Osteocyte (in vitro differentiated cells): ENCODE measurements around the gene AOPEP. TPM values are rescaled to one million over a fixed set of nuclear protein-coding genes. Genes with fewer than 3 reads are reported as not detected.

ENCODE experiments used
- DNase-seq: peaks from one replicate; pipeline ENCODE4 v3.0.0; 2021; ENCODE audit warnings: mixed read lengths; ENCODE audit not compliant: unreplicated experiment; ENCODE audit errors: extremely low spot score
- H3K27ac Mint-ChIP-seq: one replicate; pipeline ENCODE4 v1.8.0; 2021; ENCODE audit warnings: mild to moderate bottlenecking, mixed read lengths; ENCODE audit not compliant: unreplicated experiment
- H3K27me3 Mint-ChIP-seq: one replicate; pipeline ENCODE4 v1.8.0; 2021; ENCODE audit warnings: mixed read lengths; ENCODE audit not compliant: unreplicated experiment
- H3K36me3 Mint-ChIP-seq: one replicate; pipeline ENCODE4 v1.8.0; 2021; ENCODE audit warnings: mixed read lengths; ENCODE audit not compliant: unreplicated experiment
- H3K4me1 Mint-ChIP-seq: one replicate; pipeline ENCODE4 v1.8.0; 2021; ENCODE audit warnings: mixed read lengths; ENCODE audit not compliant: unreplicated experiment
- H3K4me3 Mint-ChIP-seq: one replicate; pipeline ENCODE4 v1.8.0; 2021; ENCODE audit warnings: mild to moderate bottlenecking, moderate library complexity, mixed read lengths; ENCODE audit not compliant: unreplicated experiment
- H3K9me3 Mint-ChIP-seq: one replicate; pipeline ENCODE4 v1.8.0; 2021; ENCODE audit warnings: mixed read lengths; ENCODE audit not compliant: unreplicated experiment
- CTCF ChIP-seq: fragments of 200-600 bp; sonication (generic); IDR thresholded peaks from 2 replicates; pipeline ENCODE4 v1.5.0; 2021; ENCODE audit warnings: antibody characterized with exemption, mild to moderate bottlenecking, moderate library complexity
- total RNA-seq: library from RNA; stranded (reverse); gene quantifications from 2 replicates; pipeline ENCODE4 v1.2.1, GENCODE V29; 2021

Gene AOPEP
- total RNA-seq, 1 donor from 2014 or later = 108 TPM

DNA sequence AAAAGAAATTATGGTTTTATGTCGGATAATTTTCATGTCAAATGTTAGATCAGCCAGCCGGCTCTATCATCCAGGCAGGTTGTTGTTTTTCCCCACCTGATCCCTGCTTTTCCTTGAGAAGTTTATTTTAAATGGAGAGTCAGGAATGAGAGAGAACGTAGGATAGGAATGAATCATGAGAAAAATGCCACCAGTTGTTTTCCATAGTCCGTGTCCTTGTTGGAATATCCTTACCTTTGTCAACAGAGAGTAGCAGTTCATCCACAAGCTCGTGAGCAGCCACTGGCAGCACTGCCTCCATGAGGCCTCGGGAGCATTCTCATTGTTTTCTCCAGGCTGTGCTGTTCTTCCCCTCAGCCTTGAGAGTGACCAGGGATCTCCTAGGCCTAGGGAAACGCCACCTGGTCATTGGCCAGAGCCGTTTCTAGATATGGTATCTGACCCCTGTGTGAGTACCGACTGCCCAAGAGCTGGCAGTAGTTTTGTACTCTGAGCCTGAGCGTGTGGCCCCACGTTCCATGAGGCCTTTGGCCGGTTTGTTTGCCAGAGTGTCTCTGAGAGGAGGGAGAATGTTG, 297.7 kb downstream of the AOPEP start:
- peak; percentile 6 for TF ChIP-seq CTCF
- peak overlapping the region; percentile 88 for H3K27ac Mint-ChIP-seq

DNA sequence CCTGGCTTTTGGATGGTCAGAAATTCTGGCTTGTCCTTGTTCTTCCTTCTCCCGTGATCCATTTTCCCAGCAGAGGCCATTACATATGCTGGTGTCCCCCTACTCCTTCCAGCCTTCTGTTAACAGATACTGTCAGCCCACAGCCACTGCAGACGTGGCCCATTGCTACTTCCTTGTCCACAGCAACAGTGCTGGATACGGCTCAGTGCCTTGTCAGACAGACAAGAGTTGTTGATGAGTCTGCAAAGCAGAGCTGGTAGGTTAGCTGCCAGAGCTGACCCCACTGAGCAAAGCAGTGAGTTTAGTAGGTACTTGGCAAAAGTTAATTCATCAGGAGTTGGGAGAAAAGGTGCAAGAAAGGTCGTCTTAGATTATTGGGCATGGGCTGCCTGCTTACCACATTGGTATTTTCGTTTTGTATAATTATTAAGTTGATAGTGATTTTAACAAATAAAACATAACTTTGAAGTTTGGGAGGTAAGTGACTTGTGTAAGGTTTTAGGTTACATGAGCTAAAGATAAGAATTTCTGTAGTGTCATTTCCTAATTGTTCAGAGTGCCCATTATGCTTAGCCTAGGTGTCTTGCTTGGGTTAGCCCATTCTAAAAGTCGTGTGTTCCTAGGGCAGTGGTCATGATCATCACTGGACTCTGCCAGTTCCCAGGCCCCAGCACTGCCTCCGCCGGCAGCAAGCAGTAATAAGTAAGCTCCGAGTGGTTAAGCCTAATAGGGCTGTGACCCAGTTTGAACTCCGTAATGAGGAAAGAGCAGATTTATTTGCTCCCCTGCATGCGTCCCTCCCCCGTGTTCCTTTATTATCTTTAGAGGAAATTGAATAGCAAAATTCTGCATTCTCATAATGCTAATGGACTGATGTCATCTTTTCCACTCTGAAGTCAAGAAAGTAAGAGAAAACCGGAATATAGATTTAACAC, 299.0 kb downstream of the AOPEP start:
- Mint-ChIP-seq H3K27ac (peak overlapping the region; percentile 88), H3K4me1 (peaks cover 88% of the 10 kb centered on the region), H3K4me3 (peak overlapping the region; percentile 51), H3K9me3 (no peaks in the 10 kb centered on the region), H3K36me3 (peaks cover 52% of the 10 kb centered on the region), H3K27me3 (no peaks in the 10 kb centered on the region)
- TF ChIP-seq CTCF = peak; percentile 48
- DNase-seq = no peak

More for the DNA sequence above, 297.7 kb downstream of the AOPEP start:
- H3K36me3 Mint-ChIP-seq = peaks cover 55% of the 10 kb centered on the region
- H3K4me1 Mint-ChIP-seq = peaks cover 87% of the 10 kb centered on the region
- no peaks in the 10 kb centered on the region for H3K27me3 Mint-ChIP-seq
- no peak for DNase-seq
- H3K9me3 Mint-ChIP-seq = no peaks in the 10 kb centered on the region
- peak overlapping the region; percentile 38 for H3K4me3 Mint-ChIP-seq

DNA sequence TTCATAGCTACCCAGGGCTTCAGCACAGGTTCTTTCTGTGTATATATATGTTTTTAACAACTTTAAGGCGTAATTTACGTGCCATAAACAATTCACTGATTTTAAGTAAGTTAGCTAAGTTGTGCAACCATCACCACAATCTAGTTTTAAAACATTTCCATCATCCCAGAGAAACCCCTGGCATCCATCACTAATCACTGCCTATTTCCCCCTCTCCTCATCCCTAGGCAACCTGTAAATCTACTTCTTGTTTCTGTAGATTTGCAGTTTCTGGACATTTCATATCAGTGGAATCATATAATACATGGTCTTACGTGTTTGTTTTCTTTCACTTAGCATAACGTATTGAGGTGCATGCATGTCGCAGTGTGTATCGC, 299.6 kb downstream of the AOPEP start:
- no peaks in the 10 kb centered on the region for H3K9me3 Mint-ChIP-seq
- peaks cover 92% of the 10 kb centered on the region for H3K4me1 Mint-ChIP-seq
- no peaks in the 10 kb centered on the region for H3K27me3 Mint-ChIP-seq
- no peak for DNase-seq
- H3K27ac Mint-ChIP-seq = peak overlapping the region; percentile 88
- H3K4me3 Mint-ChIP-seq = peak overlapping the region; percentile 49
- no peak for TF ChIP-seq CTCF
- H3K36me3 Mint-ChIP-seq = peaks cover 55% of the 10 kb centered on the region

GRCh38 chr9:95027914-95028852, 301.7 kb downstream of the AOPEP start:
- Mint-ChIP-seq H3K9me3 (no peaks in the 10 kb centered on the region), H3K27me3 (no peaks in the 10 kb centered on the region), H3K4me3 (no peak overlapping the region), H3K4me1 (peaks cover 95% of the 10 kb centered on the region), H3K27ac (peak overlapping the region; percentile 70), H3K36me3 (peaks cover 41% of the 10 kb centered on the region)
- no peak for TF ChIP-seq CTCF
- no peak for DNase-seq
